ENCODE results near the gene CEP120.

GRCh38 chr5:123440456-123441181 lies 17.4 kb upstream of the CEP120 start:
- no peak for TF ChIP-seq POLR2A (IDR thresholded peaks at IDR 0.05; ENCODE audit: low read length)
- TF ChIP-seq CTCF (IDR thresholded peaks at IDR 0.05), result no peak
- TF ChIP-seq MAX (IDR thresholded peaks at IDR 0.05), result no peak
- no peak for TF ChIP-seq KDM1A (IDR thresholded peaks at IDR 0.05; ENCODE audit: low read depth)
- no peak for TF ChIP-seq EP300 (IDR thresholded peaks at IDR 0.05)
